A673 (cell line): ENCODE data around the gene OR56A5. TPM values are rescaled to one million over a fixed set of nuclear protein-coding genes. Genes with fewer than 3 reads are reported as not detected.

Experiments used
- BruUV-seq: library from RNA; stranded (reverse); fragments of 400-500 nt; replicated peaks from 2 replicates; lab custom pipeline; 2021; lab: Mats Ljungman, UMichigan
- CTCF ChIA-PET: fragments of 300-600 bp; sonication (Branson Sonifier 250); formaldehyde crosslinking; loops from one replicate; lab custom pipeline; 2022; ENCODE audit warnings: antibody characterized with exemption; lab: Charles Lee
- POLR2A ChIA-PET: fragments of 300-600 bp; sonication (Branson Sonifier 250); formaldehyde crosslinking; loops from one replicate; lab custom pipeline; 2022; ENCODE audit warnings: antibody characterized with exemption; ENCODE audit not compliant: low non-redundant PET; lab: Charles Lee
- DNase-seq: peaks from one replicate; pipeline ENCODE4 v3.0.0-alpha.2; 2015; ENCODE audit warnings: low spot score
- H3K27ac ChIP-seq: fragments of 200-600 bp; sonication (generic); 2 replicates; pipeline ENCODE4 v1.5.1; 2016; ENCODE audit warnings: mixed run types, low read depth, mild to moderate bottlenecking, mixed read lengths, antibody characterized with exemption, low read length; ENCODE audit not compliant: poor library complexity, severe bottlenecking
- H3K27me3 ChIP-seq: fragments of 200-600 bp; sonication (generic); replicated peaks from 2 replicates; pipeline ENCODE4 v1.6.1; 2017; ENCODE audit warnings: mixed run types, low read depth, mild to moderate bottlenecking, mixed read lengths, antibody characterized with exemption, low read length; ENCODE audit not compliant: insufficient read depth, poor library complexity
- H3K36me3 ChIP-seq: fragments of 200-600 bp; sonication (generic); 2 replicates; pipeline ENCODE4 v1.6.1; 2016; ENCODE audit warnings: mixed run types, mild to moderate bottlenecking, mixed read lengths, antibody characterized with exemption, low read length; ENCODE audit not compliant: insufficient read depth, poor library complexity, severe bottlenecking
- H3K4me1 ChIP-seq: fragments of 200-600 bp; sonication (generic); 2 replicates; pipeline ENCODE4 v1.6.1; 2017; ENCODE audit warnings: mixed run types, mild to moderate bottlenecking, mixed read lengths, antibody characterized with exemption, low read length; ENCODE audit not compliant: insufficient read depth, poor library complexity, severe bottlenecking
- H3K4me3 ChIP-seq: fragments of 200-600 bp; sonication (generic); 2 replicates; pipeline ENCODE4 v1.5.1; 2016; ENCODE audit warnings: low read depth, mixed run types, mild to moderate bottlenecking, mixed read lengths, low read length; ENCODE audit not compliant: poor library complexity, severe bottlenecking
- H3K9me3 ChIP-seq: fragments of 200-600 bp; sonication (generic); 2 replicates; pipeline ENCODE4 v1.6.1; 2016; ENCODE audit warnings: mixed run types, low read depth, mild to moderate bottlenecking, mixed read lengths, antibody characterized with exemption, low read length; ENCODE audit not compliant: poor library complexity, severe bottlenecking
- EZH2 ChIP-seq: fragments of 200-600 bp; sonication (generic); IDR thresholded peaks from 2 replicates; pipeline ENCODE4 v1.6.1; 2017; ENCODE audit warnings: borderline replicate concordance, low read depth, mild to moderate bottlenecking, mixed read lengths, antibody characterized with exemption, low read length; ENCODE audit not compliant: poor library complexity, severe bottlenecking
- intact Hi-C: fragments of 100-400 bp; cut with micrococcal nuclease; formaldehyde crosslinking; loops from one replicate; pipeline ENCODE4 v1.10.0; 2022; ENCODE audit not compliant: unreplicated experiment
- total RNA-seq: library from RNA; stranded (reverse); gene quantifications from 2 replicates; pipeline ENCODE4 v1.2.3, GENCODE V29; 2021
- TF ChIP-seq, protein P1 (sequence below): fragments of 300-800, 200-600 bp; sonication (generic); conservative IDR thresholded peaks from 2 replicates; pipeline ENCODE4 v1.5.1; 2017; ENCODE audit warnings: low read depth, mild to moderate bottlenecking, antibody characterized with exemption, low read length, moderate library complexity, mixed read lengths

OR56A5 gene
- total RNA-seq, 1 experiment from 2014 or later, result not detected

DNA sequence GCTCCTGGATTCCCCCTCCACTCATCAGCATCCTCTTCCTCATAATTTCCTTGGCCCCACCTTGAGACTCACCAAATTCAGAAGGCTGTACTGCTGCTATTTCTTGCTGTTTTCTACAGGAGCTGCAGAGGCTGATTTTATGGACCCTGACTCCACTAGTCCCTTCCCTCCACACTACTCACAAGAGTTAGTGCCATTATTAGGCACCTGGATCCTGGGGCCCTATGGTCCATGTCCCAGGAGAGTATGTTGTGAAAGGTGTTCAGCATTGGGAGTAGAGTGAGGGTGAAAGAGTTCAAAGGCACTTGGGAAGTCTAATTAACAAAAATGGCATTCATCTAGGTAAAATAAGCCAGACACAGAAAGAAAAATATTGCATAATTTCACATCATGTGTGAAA lies 38.6 kb upstream of the OR56A5 start, which contains the start of gene OR56A4:
TSS of gene OR56A4 (minus strand) at position 101 of the 400 bp plus-strand sequence. CDS start 3,954 bp downstream, outside the sequence.
- Histone ChIP-seq H3K27ac (no peak within 1 kb of the TSS), H3K9me3 (no peaks in the 10 kb centered on the region), H3K36me3 (no peaks in the 10 kb centered on the region), H3K27me3 (peaks cover 11% of the 10 kb centered on the region), H3K4me3 (no peak within 1 kb of the TSS), H3K4me1 (no peaks in the 10 kb centered on the region)
- POLR2A ChIA-PET, result no interaction called here
- DNase-seq, result no peak
- intact Hi-C loops, result no loop called here
- no peak for TF ChIP-seq EZH2
- TF ChIP-seq, protein P1, sequence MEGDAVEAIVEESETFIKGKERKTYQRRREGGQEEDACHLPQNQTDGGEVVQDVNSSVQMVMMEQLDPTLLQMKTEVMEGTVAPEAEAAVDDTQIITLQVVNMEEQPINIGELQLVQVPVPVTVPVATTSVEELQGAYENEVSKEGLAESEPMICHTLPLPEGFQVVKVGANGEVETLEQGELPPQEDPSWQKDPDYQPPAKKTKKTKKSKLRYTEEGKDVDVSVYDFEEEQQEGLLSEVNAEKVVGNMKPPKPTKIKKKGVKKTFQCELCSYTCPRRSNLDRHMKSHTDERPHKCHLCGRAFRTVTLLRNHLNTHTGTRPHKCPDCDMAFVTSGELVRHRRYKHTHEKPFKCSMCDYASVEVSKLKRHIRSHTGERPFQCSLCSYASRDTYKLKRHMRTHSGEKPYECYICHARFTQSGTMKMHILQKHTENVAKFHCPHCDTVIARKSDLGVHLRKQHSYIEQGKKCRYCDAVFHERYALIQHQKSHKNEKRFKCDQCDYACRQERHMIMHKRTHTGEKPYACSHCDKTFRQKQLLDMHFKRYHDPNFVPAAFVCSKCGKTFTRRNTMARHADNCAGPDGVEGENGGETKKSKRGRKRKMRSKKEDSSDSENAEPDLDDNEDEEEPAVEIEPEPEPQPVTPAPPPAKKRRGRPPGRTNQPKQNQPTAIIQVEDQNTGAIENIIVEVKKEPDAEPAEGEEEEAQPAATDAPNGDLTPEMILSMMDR, result no peak
- no TSS peak for BruUV-seq
- CTCF ChIA-PET, result no interaction called here

DNA sequence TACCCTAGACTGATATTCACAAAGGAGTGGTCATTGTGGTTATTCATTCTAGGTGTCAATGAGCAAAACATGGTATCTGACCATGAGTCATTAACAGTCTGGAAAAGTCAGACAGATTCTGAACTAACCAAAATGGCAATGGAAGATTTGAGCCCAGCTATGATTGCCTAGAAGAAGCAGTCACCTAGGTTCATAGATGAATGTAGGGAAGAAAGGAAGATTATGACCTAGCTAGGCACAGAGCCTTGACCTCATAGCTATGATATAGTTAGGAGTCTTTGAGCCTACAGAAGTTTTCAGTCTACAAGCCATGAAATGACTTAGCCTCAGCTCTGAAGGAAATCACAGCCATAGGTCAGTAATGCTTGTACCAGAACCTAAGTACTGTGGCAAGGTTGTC lies 38.1 kb upstream of the OR56A5 start:
- Histone ChIP-seq H3K4me3 (no peak overlapping the region), H3K4me1 (no peaks in the 10 kb centered on the region), H3K27ac (no peak overlapping the region), H3K27me3 (peaks cover 11% of the 10 kb centered on the region), H3K36me3 (no peaks in the 10 kb centered on the region), H3K9me3 (no peaks in the 10 kb centered on the region)
- BruUV-seq, result no TSS peak
- intact Hi-C loops, result no loop called here
- POLR2A ChIA-PET, result no interaction called here
- no peak for DNase-seq
- CTCF ChIA-PET, result no interaction called here
- TF ChIP-seq, protein P1, result no peak
- TF ChIP-seq EZH2, result no peak

DNA sequence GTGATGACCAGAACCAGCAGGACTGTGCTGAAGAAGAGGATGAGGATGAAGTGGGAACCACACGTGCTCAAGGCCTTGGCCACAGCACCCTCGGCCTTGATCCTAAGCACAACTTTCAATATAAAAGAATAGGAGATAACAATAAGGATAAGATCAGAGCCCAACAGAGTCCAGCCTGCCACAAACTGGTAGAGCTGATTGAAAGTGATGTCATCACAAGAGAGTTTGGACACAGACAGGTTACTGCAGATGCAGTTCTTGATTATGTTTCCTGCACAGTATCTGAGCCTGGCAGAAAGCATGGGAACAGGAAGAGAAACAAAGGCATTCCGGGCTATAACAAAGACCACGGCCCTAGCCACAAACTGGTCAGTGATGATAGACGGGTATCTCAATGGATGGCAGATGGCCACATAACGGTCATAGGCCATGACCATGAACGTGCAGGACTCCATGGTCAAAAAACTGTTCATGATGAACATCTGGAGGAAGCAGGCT lies 34.0 kb upstream of the OR56A5 start:
- ChIA-PET CTCF (no interaction called here), POLR2A (no interaction called here)
- no TSS peak for BruUV-seq
- H3K27me3 ChIP-seq, result no peaks in the 10 kb centered on the region
- TF ChIP-seq, protein P1, result no peak
- TF ChIP-seq EZH2, result no peak
- intact Hi-C loops, result no loop called here
- no peaks in the 10 kb centered on the region for H3K9me3 ChIP-seq
- no peak for DNase-seq
- no peak overlapping the region for H3K27ac ChIP-seq
- H3K4me1 ChIP-seq, result no peaks in the 10 kb centered on the region
- no peaks in the 10 kb centered on the region for H3K36me3 ChIP-seq
- no peak overlapping the region for H3K4me3 ChIP-seq
